Kidney epithelial cell (primary cell): Measurements from ENCODE around the gene ZSCAN22. TPM values are rescaled to one million over a fixed set of nuclear protein-coding genes. Genes with fewer than 3 reads are reported as not detected.
A peak's percentile ranks its signal among the peaks of the same experiment; 100 is the strongest.

ENCODE experiments used
- DNase-seq: peaks from one replicate; pipeline ENCODE4 v3.0.0-alpha.2; 2010; ENCODE audit warnings: low read depth
- H3K27me3 ChIP-seq: 2 replicates; pipeline ENCODE4 v1.6.0; 2011; ENCODE audit warnings: low read length; ENCODE audit not compliant: control insufficient read depth, insufficient read depth
- H3K36me3 ChIP-seq: 2 replicates; pipeline ENCODE4 v1.5.1; 2011; ENCODE audit warnings: low read length; ENCODE audit not compliant: control insufficient read depth, insufficient read depth
- H3K4me3 ChIP-seq: 2 replicates; pipeline ENCODE4 v1.5.1; 2011; ENCODE audit warnings: low read depth, mild to moderate bottlenecking, control low read depth, low read length
- CTCF ChIP-seq: IDR thresholded peaks from 2 replicates; pipeline ENCODE4 v1.5.1; 2011; ENCODE audit warnings: mild to moderate bottlenecking, moderate library complexity, low read length, control low read depth, inconsistent platforms; ENCODE audit not compliant: insufficient read depth, poor library complexity, severe bottlenecking
- total RNA-seq: library from RNA; depleted of rRNA; stranded (reverse); fragments of >200 nt; gene quantifications from 2 replicates; pipeline ENCODE4 v1.2.3, GENCODE V29; 2015

The ZSCAN22 gene
- total RNA-seq = 2.0 and 4.0 TPM in 2 replicates

- Histone ChIP-seq H3K27me3 (no peaks in the 10 kb centered on the region), H3K36me3 (no peaks in the 10 kb centered on the region), H3K4me3 (peak within 1 kb of the TSS; percentile 64)
- no peak for TF ChIP-seq CTCF
- DNase-seq = peak; percentile 87
Measured at GRCh38 chr19:58326914-58327726, at the start of gene ZSCAN22. Gene ZSCAN22, plus strand, starts transcription at chr19:58326994. Its CDS starts 7,809 bp downstream, at chr19:58334803.

GRCh38 chr19:58277197-58277596 is 49.6 kb upstream of the ZSCAN22 start:
- Histone ChIP-seq H3K4me3 (no peak overlapping the region), H3K27me3 (no peaks in the 10 kb centered on the region), H3K36me3 (no peaks in the 10 kb centered on the region)
- no peak for TF ChIP-seq CTCF
- DNase-seq = no peak

- no peak for DNase-seq
- no peaks in the 10 kb centered on the region for H3K36me3 ChIP-seq
- H3K4me3 ChIP-seq = peak overlapping the region; percentile 74
- TF ChIP-seq CTCF = no peak
- H3K27me3 ChIP-seq = no peaks in the 10 kb centered on the region
Measured at GRCh38 chr19:58277748-58278540, 48.9 kb upstream of the ZSCAN22 start.

GRCh38 chr19:58278541-58279041 is 48.2 kb upstream of the ZSCAN22 start, which contains the start of gene ZNF8:
Gene ZNF8, plus strand, starts transcription at chr19:58278955. Its CDS starts 127 bp downstream, at chr19:58279082.
- DNase-seq = peak; percentile 92
- Histone ChIP-seq H3K27me3 (no peaks in the 10 kb centered on the region), H3K36me3 (no peaks in the 10 kb centered on the region), H3K4me3 (peak within 1 kb of the TSS; percentile 74)
- TF ChIP-seq CTCF = no peak

GRCh38 chr19:58279042-58279924 is 47.5 kb upstream of the ZSCAN22 start:
- no peak for TF ChIP-seq CTCF
- no peak for DNase-seq
- Histone ChIP-seq H3K27me3 (no peaks in the 10 kb centered on the region), H3K36me3 (no peaks in the 10 kb centered on the region), H3K4me3 (peak overlapping the region; percentile 74)
